ENCODE results near the gene PLA2G4C. TPM values are rescaled to one million over a fixed set of nuclear protein-coding genes. Genes with fewer than 3 reads are reported as not detected.

The PLA2G4C gene
- total RNA-seq, 4 donors from 2014 or later, result 4.6 to 21.0 (median 12.4) TPM

DNA sequence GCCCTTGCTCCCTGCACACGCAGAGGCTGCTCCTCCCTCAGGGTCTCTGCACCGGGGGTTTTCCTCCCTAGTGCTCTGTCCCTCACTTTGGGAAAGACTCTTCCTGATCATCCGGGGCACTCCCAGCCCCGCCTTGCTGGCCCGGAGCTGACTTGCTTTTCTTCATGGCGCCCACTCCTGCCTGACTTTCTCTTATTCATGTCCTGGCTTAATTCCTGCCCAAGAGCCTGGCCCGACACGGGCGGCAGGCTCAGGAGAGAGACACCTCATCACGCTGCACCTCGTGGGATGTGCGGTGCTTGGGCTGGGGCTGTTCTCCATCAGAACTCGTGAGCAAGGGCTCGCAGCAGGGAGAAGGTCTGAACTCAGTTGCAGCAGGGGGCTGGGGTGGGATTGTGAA lies 11.8 kb upstream of the PLA2G4C start:
- Histone ChIP-seq H3K36me3 (peaks cover 0 to 74% (median 5%) of the 10 kb centered on the region in 3 donors), H3K27ac (peak overlapping the region in 1 of 4 donors; percentile 60), H3K27me3 (no peaks in the 10 kb centered on the region), H3K4me3 (no peak overlapping the region), H3K9me3 (peaks cover 0 to under 1% (median 0%) of the 10 kb centered on the region in 4 donors), H3K4me1 (no peaks in the 10 kb centered on the region)
- TF ChIP-seq POLR2A (IDR thresholded peaks at IDR 0.05), result no peak
- TF ChIP-seq, protein P1, sequence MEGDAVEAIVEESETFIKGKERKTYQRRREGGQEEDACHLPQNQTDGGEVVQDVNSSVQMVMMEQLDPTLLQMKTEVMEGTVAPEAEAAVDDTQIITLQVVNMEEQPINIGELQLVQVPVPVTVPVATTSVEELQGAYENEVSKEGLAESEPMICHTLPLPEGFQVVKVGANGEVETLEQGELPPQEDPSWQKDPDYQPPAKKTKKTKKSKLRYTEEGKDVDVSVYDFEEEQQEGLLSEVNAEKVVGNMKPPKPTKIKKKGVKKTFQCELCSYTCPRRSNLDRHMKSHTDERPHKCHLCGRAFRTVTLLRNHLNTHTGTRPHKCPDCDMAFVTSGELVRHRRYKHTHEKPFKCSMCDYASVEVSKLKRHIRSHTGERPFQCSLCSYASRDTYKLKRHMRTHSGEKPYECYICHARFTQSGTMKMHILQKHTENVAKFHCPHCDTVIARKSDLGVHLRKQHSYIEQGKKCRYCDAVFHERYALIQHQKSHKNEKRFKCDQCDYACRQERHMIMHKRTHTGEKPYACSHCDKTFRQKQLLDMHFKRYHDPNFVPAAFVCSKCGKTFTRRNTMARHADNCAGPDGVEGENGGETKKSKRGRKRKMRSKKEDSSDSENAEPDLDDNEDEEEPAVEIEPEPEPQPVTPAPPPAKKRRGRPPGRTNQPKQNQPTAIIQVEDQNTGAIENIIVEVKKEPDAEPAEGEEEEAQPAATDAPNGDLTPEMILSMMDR (IDR thresholded peaks at IDR 0.05), result no peak
- no peak for DNase-seq (ENCODE audit: low spot score in 2 of 2)
- WGBS, 2 donors, result 79 to 86% methylated on average over 14 of the region's 14 CpGs

DNA sequence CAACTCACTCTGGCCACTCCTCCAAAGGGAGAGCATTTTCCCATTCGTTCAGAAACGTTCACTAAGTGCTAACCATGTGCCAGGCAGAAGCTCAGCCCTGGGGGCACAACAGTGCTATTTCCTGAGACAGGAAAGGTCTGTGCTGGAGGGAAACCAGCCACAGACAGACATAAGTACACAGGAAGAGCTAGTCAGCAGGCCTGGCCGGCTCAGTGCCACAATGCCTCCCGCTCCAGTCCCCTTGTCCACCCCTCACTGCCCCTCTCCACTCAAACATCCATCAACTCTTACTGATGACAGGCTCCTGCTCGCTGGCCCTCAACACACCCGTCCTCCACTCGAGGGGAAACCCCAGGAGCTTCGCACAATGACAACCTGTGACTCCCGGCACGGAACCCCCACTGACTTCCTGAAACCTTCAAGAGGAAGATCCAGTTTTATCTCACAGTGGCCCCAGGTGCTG lies 11.3 kb upstream of the PLA2G4C start:
- H3K4me3 ChIP-seq, result no peak overlapping the region
- TF ChIP-seq, protein P1 (IDR thresholded peaks at IDR 0.05), result no peak
- TF ChIP-seq EP300 (IDR thresholded peaks at IDR 0.05) (no peak), POLR2A (IDR thresholded peaks at IDR 0.05) (no peak)
- 71% methylated on average over 10 of the region's 10 CpGs for WGBS, 2 donors

DNA sequence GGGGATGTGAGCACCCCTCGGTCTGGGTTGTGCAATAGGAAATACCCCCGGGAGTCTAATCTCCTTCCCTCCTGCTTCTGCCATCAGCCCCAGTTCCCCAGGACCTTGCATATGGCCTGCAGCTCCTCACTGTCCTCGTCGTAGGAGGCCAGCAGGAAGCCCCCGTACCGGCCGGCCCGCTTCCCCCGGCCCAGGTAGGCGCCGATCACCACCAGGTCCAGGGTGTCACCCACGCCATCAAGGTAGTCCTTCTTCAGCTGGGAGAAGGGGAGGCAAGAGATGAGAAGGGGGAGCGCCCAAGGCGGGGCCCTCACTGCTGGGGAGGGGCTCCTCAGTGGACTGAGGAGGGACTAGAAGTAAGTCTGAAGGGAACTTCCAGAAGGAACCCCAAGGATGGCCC lies 10.4 kb upstream of the PLA2G4C start:
- Histone ChIP-seq H3K4me1 (no peaks in the 10 kb centered on the region), H3K9me3 (no peaks in the 10 kb centered on the region), H3K4me3 (no peak overlapping the region), H3K36me3 (peaks cover 0 to 81% (median 0%) of the 10 kb centered on the region in 3 donors), H3K27ac (no peak overlapping the region), H3K27me3 (no peaks in the 10 kb centered on the region)
- WGBS, 2 donors, result 88 to 93% methylated on average over 13 to 14 of the region's 14 CpGs
- no peak for DNase-seq (ENCODE audit: low spot score in 2 of 2)
- TF ChIP-seq POLR2A (IDR thresholded peaks at IDR 0.05) (no peak), EP300 (IDR thresholded peaks at IDR 0.05) (no peak)
- TF ChIP-seq, protein P1 (IDR thresholded peaks at IDR 0.05), result no peak

More for the DNA sequence above, 11.3 kb upstream of the PLA2G4C start:
- Histone ChIP-seq H3K9me3 (no peaks in the 10 kb centered on the region), H3K4me1 (no peaks in the 10 kb centered on the region), H3K27me3 (no peaks in the 10 kb centered on the region), H3K36me3 (peaks cover 0 to 74% (median 0%) of the 10 kb centered on the region in 3 donors), H3K27ac (no peak overlapping the region)
- no peak for DNase-seq (ENCODE audit: low spot score in 2 of 2)

DNA sequence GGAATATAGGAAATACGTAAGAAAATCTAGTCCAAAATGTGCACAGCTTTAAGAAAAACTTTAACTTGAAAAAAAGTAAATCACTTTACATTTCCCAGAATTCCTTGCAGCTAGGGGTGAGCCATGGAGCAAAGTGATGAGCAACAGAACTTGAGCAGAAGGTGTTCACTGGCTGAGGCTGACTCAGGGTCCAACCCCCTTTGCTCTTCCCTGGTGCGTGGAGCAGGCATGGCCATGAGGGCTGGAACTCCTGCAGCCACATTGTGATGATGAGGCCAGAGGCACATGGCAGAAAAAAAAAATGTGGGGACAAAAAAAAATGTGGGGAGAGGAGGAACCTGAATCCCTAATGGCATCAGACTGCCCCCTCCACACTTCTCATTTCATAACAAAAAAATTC lies 9.9 kb upstream of the PLA2G4C start:
- Histone ChIP-seq H3K9me3 (no peaks in the 10 kb centered on the region), H3K27me3 (no peaks in the 10 kb centered on the region), H3K27ac (no peak overlapping the region), H3K4me3 (no peak overlapping the region), H3K36me3 (peaks cover 0 to 84% (median 0%) of the 10 kb centered on the region in 3 donors), H3K4me1 (no peaks in the 10 kb centered on the region)
- DNase-seq (ENCODE audit: low spot score in 2 of 2), result no peak
- WGBS, 2 donors, result 96 to 100% methylated on average over 2 of the region's 2 CpGs
- TF ChIP-seq POLR2A (IDR thresholded peaks at IDR 0.05), result no peak
- TF ChIP-seq, protein P1 (IDR thresholded peaks at IDR 0.05), result no peak
- TF ChIP-seq EP300 (IDR thresholded peaks at IDR 0.05), result no peak

DNA sequence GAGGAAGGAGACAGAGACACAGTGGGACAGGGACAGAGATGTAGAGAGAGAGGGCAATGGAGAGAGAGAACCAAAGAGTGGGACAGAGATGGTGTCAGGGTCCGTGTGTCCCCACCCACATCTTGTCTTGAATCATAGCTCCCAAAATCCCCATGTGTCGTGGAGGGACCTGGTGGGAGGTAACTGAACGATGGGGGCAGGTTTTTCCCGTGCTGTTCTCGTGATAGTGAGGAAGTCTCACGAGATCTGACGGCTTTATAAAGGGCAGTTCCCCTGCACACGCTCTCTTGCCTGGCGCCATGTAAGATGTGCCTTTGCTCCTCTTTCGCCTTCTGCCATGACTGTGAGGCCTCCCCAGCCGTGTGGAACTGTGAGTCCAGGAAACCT lies 7.5 kb upstream of the PLA2G4C start:
- H3K27me3 ChIP-seq, result no peaks in the 10 kb centered on the region
- peaks cover 0 to 76% (median 0%) of the 10 kb centered on the region in 3 donors for H3K36me3 ChIP-seq
- H3K9me3 ChIP-seq, result no peaks in the 10 kb centered on the region
- DNase-seq (ENCODE audit: low spot score in 2 of 2), result no peak
- no peak overlapping the region for H3K27ac ChIP-seq
- no peaks in the 10 kb centered on the region for H3K4me1 ChIP-seq
- no peak overlapping the region for H3K4me3 ChIP-seq
- WGBS, 2 donors, result 87% methylated on average over 11 of the region's 11 CpGs
- TF ChIP-seq POLR2A (IDR thresholded peaks at IDR 0.05), result no peak
- TF ChIP-seq, protein P1 (IDR thresholded peaks at IDR 0.05), result no peak
- no peak for TF ChIP-seq EP300 (IDR thresholded peaks at IDR 0.05)
